Muscle of leg (tissue), 11 donors: ENCODE measurements around the gene NRGN. TPM values are rescaled to one million over a fixed set of nuclear protein-coding genes. Genes with fewer than 3 reads are reported as not detected.
A peak's percentile ranks its signal among the peaks of the same experiment; 100 is the strongest.
"Not testable (repeated sequence)": the region's sequence is repeated elsewhere in the genome, so short reads cannot be mapped to it uniquely, and the experiment has no call there.

Experiments used
- DNase-seq: peaks from one replicate; pipeline ENCODE4 v3.0.0; 2013
- H3K27ac ChIP-seq: one replicate; pipeline ENCODE4 v1.5.1; 2013; ENCODE audit warnings: mild to moderate bottlenecking, low read length, control low read depth
- H3K27me3 ChIP-seq: one replicate; pipeline ENCODE4 v1.6.1; 2013; ENCODE audit warnings: low read length; ENCODE audit not compliant: control insufficient read depth, insufficient read depth
- H3K36me3 ChIP-seq: one replicate; pipeline ENCODE4 v1.6.1; 2013; ENCODE audit warnings: low read length; ENCODE audit not compliant: control insufficient read depth, insufficient read depth
- H3K4me1 ChIP-seq: one replicate; pipeline ENCODE4 v1.6.1; 2013; ENCODE audit warnings: low read length; ENCODE audit not compliant: control insufficient read depth, insufficient read depth
- H3K4me3 ChIP-seq: one replicate; pipeline ENCODE4 v1.5.1; 2013; ENCODE audit warnings: low read length, control low read depth
- H3K9me3 ChIP-seq: replicated peaks from 2 replicates; pipeline ENCODE4 v1.6.1; 2013; ENCODE audit warnings: low read depth, low read length; ENCODE audit not compliant: control insufficient read depth
- WGBS: methylation state at CpG from one replicate; pipeline ENCODE4 v1.1.5; 2013; ENCODE audit warnings: missing lambda C conversion rate; ENCODE audit not compliant: insufficient coverage; 5-methylcytosine and 5-hydroxymethylcytosine counted together
- polyA plus RNA-seq, 8 donors: library from polyadenylated mRNA; unstranded; fragments of 120-200 nt; gene quantifications; one replicate each; pipeline versions ENCODE4 v1.2.1 to v1.2.3, GENCODE V29; 2013; ENCODE audit warnings: inconsistent platforms in 1 of 8, low replicate concordance in 1 of 8; ENCODE audit not compliant: insufficient read length in 8 of 8, insufficient read depth in 1 of 8
- total RNA-seq: library from RNA; stranded (reverse); fragments of 120-200 nt; gene quantifications from one replicate; pipeline ENCODE4 v1.2.4, GENCODE V29; 2013

Gene NRGN
- total and polyA plus RNA-seq, 9 donors: 0.66 to 9.0 (median 6.3) TPM

DNA sequence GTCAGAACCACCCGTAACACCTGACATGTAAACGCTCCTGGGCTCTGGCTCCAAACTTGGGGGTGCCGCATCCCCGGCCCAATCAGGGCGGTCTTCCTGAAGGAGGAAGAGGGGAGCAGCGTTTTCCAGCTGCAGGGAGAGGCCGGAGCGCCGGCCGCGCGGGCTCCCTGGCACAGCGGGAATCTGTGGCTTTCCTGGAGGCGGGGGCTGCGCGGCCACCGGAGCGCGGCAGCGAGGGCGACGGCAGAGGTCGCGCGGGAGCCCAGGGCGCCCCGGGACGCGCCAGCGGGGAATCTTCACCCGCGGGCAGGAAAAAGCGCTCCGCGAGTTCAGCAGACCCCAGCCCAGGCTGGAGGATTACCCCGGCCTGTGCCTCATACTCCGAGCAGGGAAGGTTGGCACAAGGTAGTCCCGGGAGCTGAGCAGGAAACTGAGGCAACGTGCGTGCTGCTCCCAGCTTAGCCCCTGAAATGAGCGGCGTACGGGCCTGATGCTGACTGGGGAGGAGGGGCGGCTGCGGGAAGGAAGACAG is 22.9 kb downstream of the NRGN start:
- no peak for DNase-seq
- peak overlapping the region; percentile 47 for H3K27ac ChIP-seq
- peaks cover 56% of the 10 kb centered on the region for H3K27me3 ChIP-seq
- H3K36me3 ChIP-seq: peaks cover 26% of the 10 kb centered on the region
- H3K4me1 ChIP-seq: peaks cover 41% of the 10 kb centered on the region
- H3K9me3 ChIP-seq: no peaks in the 10 kb centered on the region
- WGBS: under 1% methylated on average over 43 of the region's 45 CpGs
- H3K4me3 ChIP-seq: peak overlapping the region; percentile 34

GRCh38 chr11:124763156-124763947 is 23.6 kb downstream of the NRGN start:
- peaks cover 37% of the 10 kb centered on the region for H3K4me1 ChIP-seq
- no peaks in the 10 kb centered on the region for H3K9me3 ChIP-seq
- peaks cover 26% of the 10 kb centered on the region for H3K36me3 ChIP-seq
- WGBS: 6% methylated on average over 17 of the region's 21 CpGs
- peaks cover 50% of the 10 kb centered on the region for H3K27me3 ChIP-seq
- no peak overlapping the region for H3K27ac ChIP-seq
- peak; percentile 89 for DNase-seq
- peak overlapping the region; percentile 34 for H3K4me3 ChIP-seq

- H3K36me3 ChIP-seq: peaks cover 38% of the 10 kb centered on the region
- no peaks in the 10 kb centered on the region for H3K9me3 ChIP-seq
- no peak overlapping the region for H3K27ac ChIP-seq
- no CpG with 5 or more reads among the region's 2 CpGs for WGBS
- peaks cover 16% of the 10 kb centered on the region for H3K4me1 ChIP-seq
- no peak overlapping the region for H3K4me3 ChIP-seq
- H3K27me3 ChIP-seq: peaks cover 22% of the 10 kb centered on the region
- no peak for DNase-seq
These were observed 26.4 kb downstream of the NRGN start for GRCh38 chr11:124766156-124766555.

GRCh38 chr11:124768914-124769313 is 29.2 kb downstream of the NRGN start:
- H3K9me3 ChIP-seq: no peaks in the 10 kb centered on the region
- no peak overlapping the region for H3K4me3 ChIP-seq
- no peaks in the 10 kb centered on the region for H3K27me3 ChIP-seq
- 71% methylated on average over 5 of the region's 8 CpGs for WGBS
- no peak overlapping the region for H3K27ac ChIP-seq
- DNase-seq: no peak
- peaks cover 47% of the 10 kb centered on the region for H3K36me3 ChIP-seq
- no peaks in the 10 kb centered on the region for H3K4me1 ChIP-seq

DNA sequence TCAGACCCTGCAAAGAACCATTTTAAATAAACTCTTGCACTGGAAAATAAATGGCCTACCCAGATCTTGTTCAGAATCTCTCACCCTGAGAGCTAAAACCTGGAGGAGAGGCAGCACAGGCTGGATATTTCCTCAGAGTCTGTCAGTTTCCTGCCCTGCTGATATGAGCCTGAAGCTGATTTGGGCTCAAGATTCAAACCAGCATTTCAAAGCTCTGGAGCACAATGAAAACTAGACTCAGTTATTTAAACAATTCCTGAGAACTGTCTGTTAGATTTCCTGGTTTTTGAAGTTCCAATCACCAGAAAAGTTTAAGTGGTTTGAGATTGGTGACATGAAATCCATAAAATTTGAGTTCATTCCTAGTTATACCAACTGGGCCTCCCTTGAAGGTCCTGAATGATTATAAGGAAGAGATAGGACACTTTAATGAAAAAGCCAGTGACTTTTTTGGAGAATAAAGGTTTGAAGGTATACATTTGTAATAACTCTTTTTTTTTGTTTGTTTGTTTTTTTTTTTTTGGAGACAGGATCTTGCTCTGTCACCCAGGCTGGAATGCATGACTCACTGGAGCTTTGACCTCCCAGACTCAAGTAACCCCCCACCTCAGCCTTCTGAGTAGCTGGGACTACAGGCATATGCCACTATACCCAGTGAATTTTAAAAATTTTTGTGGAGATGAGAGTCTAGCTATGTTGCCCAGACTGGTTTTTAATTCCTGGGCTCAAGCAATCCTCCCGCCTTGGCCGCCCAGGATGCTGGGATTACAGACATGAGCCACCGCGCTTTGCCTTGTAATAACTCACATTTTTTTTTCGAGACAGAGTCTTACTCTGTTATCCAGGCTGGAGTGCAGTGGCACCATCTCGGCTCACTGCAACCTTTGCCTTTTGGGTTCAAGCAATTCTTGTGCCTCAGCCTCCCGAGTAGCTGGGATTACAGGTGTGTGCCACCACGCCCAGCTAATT is 30.3 kb downstream of the NRGN start:
- Histone ChIP-seq H3K27ac (no peak overlapping the region), H3K4me1 (no peaks in the 10 kb centered on the region), H3K27me3 (no peaks in the 10 kb centered on the region), H3K4me3 (no peak overlapping the region), H3K36me3 (peaks cover 42% of the 10 kb centered on the region), H3K9me3 (no peaks in the 10 kb centered on the region)
- WGBS: 97% methylated on average over 7 of the region's 8 CpGs
- DNase-seq: no peak

GRCh38 chr11:124770959-124771358 is 31.2 kb downstream of the NRGN start:
- peaks cover 38% of the 10 kb centered on the region for H3K36me3 ChIP-seq
- not testable (repeated sequence) for H3K4me1 ChIP-seq, DNase-seq, H3K9me3 ChIP-seq, H3K27me3 ChIP-seq, H3K4me3 ChIP-seq, H3K27ac ChIP-seq
- WGBS: 100% methylated on average over 5 of the region's 6 CpGs

DNA sequence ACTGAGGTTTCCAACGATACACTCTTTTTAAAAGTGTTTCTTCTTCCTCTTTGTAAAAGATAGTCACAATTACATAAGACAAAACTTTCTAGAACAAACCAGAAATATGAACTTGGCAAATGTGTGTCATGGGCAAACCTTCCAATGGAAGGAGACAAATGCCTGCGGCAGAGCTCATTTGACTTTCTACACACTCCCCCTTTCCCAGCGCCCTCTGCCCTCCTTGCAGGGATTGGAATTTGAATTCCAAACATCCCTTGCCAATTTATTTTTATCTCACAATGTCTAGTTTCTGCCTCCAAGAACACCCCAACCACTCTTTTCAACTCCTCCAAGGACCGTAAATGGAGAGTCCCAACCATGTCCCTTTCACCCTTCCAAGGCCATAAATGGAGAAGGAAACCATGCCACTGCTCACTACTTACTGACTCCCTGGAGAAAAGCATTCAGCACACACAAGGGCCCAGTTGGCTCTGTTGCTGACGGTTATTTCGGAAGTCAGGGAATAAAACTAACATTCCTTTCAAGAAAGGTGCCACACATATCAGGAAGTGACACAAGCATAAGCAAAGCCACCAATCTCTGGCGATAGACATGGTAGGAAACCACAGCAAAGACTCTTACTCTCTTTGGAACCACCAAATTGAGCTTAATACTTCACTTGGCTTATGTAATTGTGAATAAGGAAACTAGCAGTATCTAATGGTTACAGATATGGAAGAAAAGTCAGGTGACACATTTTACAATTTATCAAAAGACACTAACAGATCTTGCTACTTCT is 37.3 kb downstream of the NRGN start:
- Histone ChIP-seq H3K27ac (no peak overlapping the region), H3K4me1 (no peaks in the 10 kb centered on the region), H3K36me3 (peaks cover 16% of the 10 kb centered on the region), H3K9me3 (no peaks in the 10 kb centered on the region), H3K4me3 (no peak overlapping the region), H3K27me3 (no peaks in the 10 kb centered on the region)
- WGBS: 78% methylated on average over 3 of the region's 7 CpGs
- DNase-seq: no peak

- WGBS: 82% methylated on average over 2 of the region's 2 CpGs
These were observed 38.5 kb downstream of the NRGN start for GRCh38 chr11:124778281-124778680.

GRCh38 chr11:124779568-124779967 is 39.8 kb downstream of the NRGN start:
- Histone ChIP-seq H3K27ac (no peak overlapping the region), H3K4me3 (no peak overlapping the region), H3K4me1 (no peaks in the 10 kb centered on the region), H3K36me3 (peaks cover 14% of the 10 kb centered on the region), H3K9me3 (no peaks in the 10 kb centered on the region), H3K27me3 (no peaks in the 10 kb centered on the region)
- DNase-seq: no peak
- WGBS: no CpG with 5 or more reads among the region's 1 CpG

More at GRCh38 chr11:124778281-124778680, 38.5 kb downstream of the NRGN start:
- no peaks in the 10 kb centered on the region for H3K4me1 ChIP-seq
- no peaks in the 10 kb centered on the region for H3K9me3 ChIP-seq
- H3K27me3 ChIP-seq: no peaks in the 10 kb centered on the region
- H3K36me3 ChIP-seq: peaks cover 16% of the 10 kb centered on the region
- no peak overlapping the region for H3K4me3 ChIP-seq
- no peak for DNase-seq
- H3K27ac ChIP-seq: no peak overlapping the region
